IMR-90 (cell line): ENCODE measurements around the gene ZCCHC17. TPM values are rescaled to one million over a fixed set of nuclear protein-coding genes. Genes with fewer than 3 reads are reported as not detected.

Experiments used
- BHLHE40 ChIP-seq: fragments of 150-350 bp; IDR thresholded peaks from 2 replicates; pipeline ENCODE4 v1.6.1; 2016; ENCODE audit warnings: mild to moderate bottlenecking, low read depth, low read length
- polyA plus RNA-seq, 3 experiments: library from polyadenylated mRNA; depleted of rRNA; stranded (reverse); fragments of >200 nt; gene quantifications; 2 replicates each; pipeline ENCODE4 v1.2.3, GENCODE V29; 2012; ENCODE audit warnings: low replicate concordance in 1 of 3
- total RNA-seq: library from RNA; depleted of rRNA; stranded (reverse); fragments of >200 nt; gene quantifications from 2 replicates; pipeline ENCODE4 v1.2.3, GENCODE V29; 2012; rRNA removed

The ZCCHC17 gene
- total and polyA plus RNA-seq, 2 of the 4 experiments (the other 2 are of a cell fraction), result 48.4 to 48.9 TPM

DNA sequence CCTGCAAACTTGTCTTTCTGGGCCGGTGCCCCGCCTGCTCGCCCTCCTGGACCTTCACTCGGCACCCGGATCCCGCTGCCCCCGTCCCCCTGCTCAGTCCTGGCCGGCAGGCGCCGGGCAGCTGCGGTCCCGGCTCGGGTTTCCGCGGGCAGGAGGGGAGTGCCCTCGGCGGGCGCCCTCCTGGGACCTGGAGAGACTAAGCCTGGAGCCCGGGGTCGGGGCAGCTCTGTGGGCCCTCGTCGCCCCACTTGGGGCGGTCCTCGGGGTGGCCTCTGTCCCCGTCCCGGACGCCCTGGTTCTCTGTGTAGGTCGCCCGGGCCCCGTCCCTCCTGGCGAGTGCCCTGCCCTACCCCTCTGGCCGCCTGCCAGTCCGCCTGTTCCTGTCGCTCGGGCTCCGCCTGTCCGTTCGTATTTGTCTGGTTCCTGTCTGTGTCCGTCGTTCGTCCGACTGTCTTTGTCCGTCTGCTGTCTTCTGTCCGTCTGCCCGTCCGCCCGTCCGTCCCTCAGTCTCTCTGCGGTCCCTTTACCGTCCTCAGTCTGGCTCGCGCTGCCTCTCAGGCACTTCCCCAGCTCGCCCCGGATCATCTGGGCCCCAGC is 116.7 kb downstream of the ZCCHC17 start (continued):
- TF ChIP-seq BHLHE40, result no peak

Other genes starting within 250 kb of the ZCCHC17 start
- gene PUM1, start 231.3 kb upstream of the ZCCHC17 start, total RNA-seq, result 71.9 and 137 TPM in 2 replicates
- 65.2 and 75.4 TPM in 2 replicates for gene PUM1, start 231.3 kb upstream of the ZCCHC17 start, polyA plus RNA-seq (2012; rRNA removed)
- gene NKAIN1, start 57.1 kb upstream of the ZCCHC17 start, total RNA-seq, result under 0.01 TPM in 2 replicates
- 0.09 TPM in 1 of 2 replicates, not detected in the other for gene NKAIN1, start 57.1 kb upstream of the ZCCHC17 start, polyA plus RNA-seq (2012; rRNA removed)
- gene SNRNP40, start 244 bp upstream of the ZCCHC17 start, total RNA-seq, result 148 and 178 TPM in 2 replicates
- 52.3 and 53.1 TPM in 2 replicates for gene SNRNP40, start 244 bp upstream of the ZCCHC17 start, polyA plus RNA-seq (2012; rRNA removed)
- gene FABP3, start 76.0 kb downstream of the ZCCHC17 start, total RNA-seq, result 4.8 and 5.6 TPM in 2 replicates
- gene FABP3, start 76.0 kb downstream of the ZCCHC17 start, polyA plus RNA-seq (2012; rRNA removed), result 6.6 and 8.6 TPM in 2 replicates
- 2.0 and 3.1 TPM in 2 replicates for gene SERINC2, start 116.2 kb downstream of the ZCCHC17 start, total RNA-seq
- gene SERINC2, start 116.2 kb downstream of the ZCCHC17 start, polyA plus RNA-seq (2012; rRNA removed), result 59.5 and 64.8 TPM in 2 replicates